PC-3 (cell line): ENCODE results near the gene CAPZB.

ENCODE experiments used
- CTCF ChIP-seq: fragments of 300-600 bp; sonication (generic); conservative IDR thresholded peaks from 2 replicates; pipeline ENCODE4 v1.5.1; 2017; ENCODE audit warnings: antibody characterized with exemption, low read depth, mild to moderate bottlenecking, low read length
- EZH2 ChIP-seq: fragments of 300-600 bp; sonication (generic); IDR thresholded peaks from one replicate; pipeline ENCODE4 v1.6.1; 2017; ENCODE audit warnings: antibody characterized with exemption, mild to moderate bottlenecking, low read length; ENCODE audit not compliant: unreplicated experiment

GRCh38 chr1:19368964-19369363, 116.4 kb downstream of the CAPZB start:
- TF ChIP-seq CTCF = no peak
- no peak for TF ChIP-seq EZH2
